NOMO-1 treated with DMSO at 0.1 percent for 48 hours (cell line): ENCODE results near the gene CITED4.
"Not testable (repeated sequence)": the region's sequence is repeated elsewhere in the genome, so short reads cannot be mapped to it uniquely, and the experiment has no call there.

Experiments
- DNase-seq: peaks from one replicate; lab custom pipeline; 2025; ENCODE audit not compliant: unreplicated experiment; lab: John Stamatoyannopoulos, UW

Gene CITED4

GRCh38 chr1:40862008-40862863 is at the start of gene CITED4:
Gene CITED4, minus strand, starts transcription at chr1:40862363. Its CDS starts 236 bp downstream, at chr1:40862127.
- peak; percentile 85 for DNase-seq

GRCh38 chr1:40911105-40911504 is 48.9 kb upstream of the CITED4 start:
- DNase-seq, result no peak

GRCh38 chr1:40909281-40909680 is 47.1 kb upstream of the CITED4 start:
- DNase-seq, result no peak

GRCh38 chr1:40908350-40908749 is 46.2 kb upstream of the CITED4 start:
- no peak for DNase-seq

GRCh38 chr1:40907899-40908298 is 45.7 kb upstream of the CITED4 start:
- DNase-seq, result no peak

GRCh38 chr1:40906781-40907400 is 44.7 kb upstream of the CITED4 start:
- peak; percentile 56 for DNase-seq

- peak; percentile 68 for DNase-seq
Measured at GRCh38 chr1:40905061-40905460, 42.9 kb upstream of the CITED4 start.

GRCh38 chr1:40903106-40903505 is 40.9 kb upstream of the CITED4 start:
- DNase-seq, result no peak

GRCh38 chr1:40901886-40902852 is 40.0 kb upstream of the CITED4 start:
- no peak for DNase-seq

GRCh38 chr1:40899230-40899870 is 37.2 kb upstream of the CITED4 start:
- DNase-seq, result no peak

GRCh38 chr1:40898431-40898901 is 36.3 kb upstream of the CITED4 start:
- no peak for DNase-seq

GRCh38 chr1:40897513-40897912 is 35.4 kb upstream of the CITED4 start:
- no peak for DNase-seq

- DNase-seq, result no peak
Measured at GRCh38 chr1:40896482-40896881, 34.3 kb upstream of the CITED4 start.

GRCh38 chr1:40895601-40896000 is 33.4 kb upstream of the CITED4 start:
- no peak for DNase-seq

GRCh38 chr1:40894858-40895257 is 32.7 kb upstream of the CITED4 start:
- not testable (repeated sequence) for DNase-seq

GRCh38 chr1:40894455-40894854 is 32.3 kb upstream of the CITED4 start:
- DNase-seq, result no peak

GRCh38 chr1:40893946-40894345 is 31.8 kb upstream of the CITED4 start:
- no peak for DNase-seq

GRCh38 chr1:40892354-40892753 is 30.2 kb upstream of the CITED4 start:
- no peak for DNase-seq

- peak; percentile 15 for DNase-seq
Measured at GRCh38 chr1:40890771-40891170, 28.6 kb upstream of the CITED4 start.

- DNase-seq, result no peak
Measured at GRCh38 chr1:40887652-40888051, 25.5 kb upstream of the CITED4 start.

GRCh38 chr1:40887012-40887378 is 24.8 kb upstream of the CITED4 start:
- no peak for DNase-seq
